HFFc6 (cell line): ENCODE results near the gene HTR7. TPM values are rescaled to one million over a fixed set of nuclear protein-coding genes. Genes with fewer than 3 reads are reported as not detected.
A peak's percentile ranks its signal among the peaks of the same experiment; 100 is the strongest.

Source experiments
- DNase-seq: peaks from one replicate; pipeline ENCODE4 v3.0.0-alpha.2; 2018
- H3K27ac Mint-ChIP-seq: 2 replicates; pipeline ENCODE4 v1.8.0; 2020; ENCODE audit warnings: mild to moderate bottlenecking, mixed read lengths
- H3K27me3 Mint-ChIP-seq: 2 replicates; pipeline ENCODE4 v1.8.0; 2021; ENCODE audit warnings: mild to moderate bottlenecking, moderate library complexity, mixed read lengths; ENCODE audit not compliant: insufficient read depth
- H3K36me3 Mint-ChIP-seq: 2 replicates; pipeline ENCODE4 v1.8.0; 2021; ENCODE audit warnings: low read depth, mixed read lengths
- H3K4me1 Mint-ChIP-seq: 2 replicates; pipeline ENCODE4 v1.8.0; 2020; ENCODE audit warnings: low read depth, mixed read lengths
- H3K4me3 Mint-ChIP-seq: 2 replicates; pipeline ENCODE4 v1.8.0; 2020; ENCODE audit warnings: mild to moderate bottlenecking, moderate library complexity, mixed read lengths
- H3K9me3 Mint-ChIP-seq: 2 replicates; pipeline ENCODE4 v1.8.0; 2020; ENCODE audit warnings: mild to moderate bottlenecking, mixed read lengths
- total RNA-seq, 6 experiments: library from RNA; stranded (reverse); fragmentation: NEBNext Ultra II Directional; extraction: Animal tissue kit (Norgen Biotek cat#: 25700); gene quantifications; 2 replicates in 1 of 6; 3 replicates in 5 of 6; pipeline ENCODE4 v1.2.3, GENCODE V29; 2021
- TF ChIP-seq, protein P1 (sequence below): fragments of 200-600 bp; sonication (generic); IDR thresholded peaks from 2 replicates; pipeline ENCODE4 v1.5.0; 2021; ENCODE audit warnings: antibody characterized with exemption, mild to moderate bottlenecking

Gene HTR7
- total RNA-seq, 6 experiments from 2014 or later, result 0.23 to 0.50 (median 0.30) TPM

DNA sequence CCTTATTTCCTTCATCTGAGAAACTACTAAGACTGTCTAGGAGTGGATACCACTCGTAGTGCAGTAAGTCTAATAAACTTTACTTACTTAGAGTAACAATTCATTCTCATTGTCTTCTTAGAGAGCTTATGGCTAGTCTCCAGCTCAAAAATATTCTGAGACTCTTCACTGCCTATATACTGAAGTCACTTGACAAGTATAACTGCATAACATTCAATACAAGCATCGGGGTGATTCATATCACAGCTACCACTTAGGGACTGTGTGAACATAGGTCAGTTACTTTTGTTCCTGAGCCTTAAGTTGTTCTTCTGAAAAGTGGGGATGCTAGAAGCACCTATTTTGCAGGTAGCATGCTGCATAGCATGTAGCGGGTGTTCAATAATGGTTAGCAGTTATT is 111.0 kb downstream of the HTR7 start:
- Mint-ChIP-seq H3K4me3 (no peak overlapping the region), H3K27me3 (peaks cover 8% of the 10 kb centered on the region)

DNA sequence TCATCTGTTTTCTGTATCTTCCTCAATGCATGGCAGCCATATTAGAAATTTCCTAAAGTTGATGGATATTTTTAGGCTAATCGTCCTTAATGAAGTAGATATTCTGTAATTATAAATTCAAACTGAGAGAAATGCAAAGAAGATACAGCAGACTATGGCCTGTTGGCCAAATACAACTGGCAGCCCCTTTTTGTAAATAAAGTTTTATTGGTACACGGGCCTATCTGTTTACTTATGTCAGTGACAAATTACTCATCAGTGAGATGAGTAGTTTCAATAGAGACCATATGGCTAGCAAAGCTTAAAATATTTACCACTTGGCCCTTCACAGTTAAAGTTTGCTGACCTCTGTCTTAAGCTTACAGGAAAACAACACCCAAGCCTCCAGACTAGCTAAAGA is 112.3 kb downstream of the HTR7 start:
- no peak for DNase-seq
- Mint-ChIP-seq H3K4me1 (peaks cover 19% of the 10 kb centered on the region), H3K9me3 (no peaks in the 10 kb centered on the region), H3K27ac (no peak overlapping the region), H3K4me3 (no peak overlapping the region), H3K36me3 (no peaks in the 10 kb centered on the region), H3K27me3 (peaks cover 10% of the 10 kb centered on the region)
- TF ChIP-seq, protein P1, sequence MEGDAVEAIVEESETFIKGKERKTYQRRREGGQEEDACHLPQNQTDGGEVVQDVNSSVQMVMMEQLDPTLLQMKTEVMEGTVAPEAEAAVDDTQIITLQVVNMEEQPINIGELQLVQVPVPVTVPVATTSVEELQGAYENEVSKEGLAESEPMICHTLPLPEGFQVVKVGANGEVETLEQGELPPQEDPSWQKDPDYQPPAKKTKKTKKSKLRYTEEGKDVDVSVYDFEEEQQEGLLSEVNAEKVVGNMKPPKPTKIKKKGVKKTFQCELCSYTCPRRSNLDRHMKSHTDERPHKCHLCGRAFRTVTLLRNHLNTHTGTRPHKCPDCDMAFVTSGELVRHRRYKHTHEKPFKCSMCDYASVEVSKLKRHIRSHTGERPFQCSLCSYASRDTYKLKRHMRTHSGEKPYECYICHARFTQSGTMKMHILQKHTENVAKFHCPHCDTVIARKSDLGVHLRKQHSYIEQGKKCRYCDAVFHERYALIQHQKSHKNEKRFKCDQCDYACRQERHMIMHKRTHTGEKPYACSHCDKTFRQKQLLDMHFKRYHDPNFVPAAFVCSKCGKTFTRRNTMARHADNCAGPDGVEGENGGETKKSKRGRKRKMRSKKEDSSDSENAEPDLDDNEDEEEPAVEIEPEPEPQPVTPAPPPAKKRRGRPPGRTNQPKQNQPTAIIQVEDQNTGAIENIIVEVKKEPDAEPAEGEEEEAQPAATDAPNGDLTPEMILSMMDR, result no peak

More for the DNA sequence above, 111.0 kb downstream of the HTR7 start:
- no peak overlapping the region for H3K27ac Mint-ChIP-seq
- H3K9me3 Mint-ChIP-seq, result no peaks in the 10 kb centered on the region
- peaks cover 16% of the 10 kb centered on the region for H3K4me1 Mint-ChIP-seq
- TF ChIP-seq, protein P1, result no peak
- DNase-seq, result no peak
- no peaks in the 10 kb centered on the region for H3K36me3 Mint-ChIP-seq

DNA sequence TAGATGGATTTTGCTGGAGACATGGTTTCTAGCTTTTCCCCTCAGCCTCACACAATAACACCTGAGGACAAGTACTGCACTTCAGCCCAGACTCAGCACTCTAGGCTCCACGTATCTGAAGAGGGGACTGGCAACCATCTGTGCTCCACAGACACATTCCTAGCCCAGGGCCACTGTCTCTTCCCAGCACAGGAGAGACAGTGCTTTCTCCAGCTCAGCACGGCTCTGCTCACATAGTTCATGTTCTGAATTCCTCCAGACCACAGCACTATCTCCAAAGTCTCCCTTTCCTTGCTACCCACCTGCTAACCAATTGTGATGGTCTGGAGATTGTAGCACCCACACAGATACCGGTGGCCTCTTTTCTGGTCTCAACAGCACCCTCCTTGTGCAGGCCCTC is 114.5 kb downstream of the HTR7 start:
- DNase-seq, result no peak
- TF ChIP-seq, protein P1, result no peak

DNA sequence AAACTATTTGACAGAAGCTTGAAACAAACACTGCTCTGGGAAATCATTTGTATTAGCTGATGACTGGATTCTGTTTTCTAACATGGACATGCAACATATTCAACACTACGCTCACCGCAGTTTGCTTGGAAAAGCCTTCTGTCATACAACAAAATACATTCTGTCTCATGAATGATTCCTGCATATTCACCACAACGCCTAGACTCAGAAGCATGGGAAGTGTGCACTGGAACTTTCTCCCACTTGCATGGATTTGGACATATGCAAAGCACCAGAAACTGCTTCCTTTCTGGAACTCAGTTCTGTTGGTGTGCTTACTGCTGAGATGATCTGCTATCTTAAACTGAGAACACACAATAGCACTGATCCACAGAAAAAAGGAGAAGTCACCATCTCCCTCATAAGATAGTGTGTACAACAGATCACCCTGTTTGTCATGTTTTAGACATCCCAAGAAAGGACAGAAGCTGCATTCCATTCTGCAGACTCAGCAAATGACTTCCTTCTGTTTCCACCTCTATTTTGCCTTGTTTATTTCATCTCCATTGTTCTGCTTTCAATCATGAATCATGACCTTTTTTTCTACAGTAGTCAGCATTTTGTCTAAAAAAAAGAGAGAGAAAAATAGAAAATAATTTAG is 115.8 kb downstream of the HTR7 start:
- H3K36me3 Mint-ChIP-seq, result no peaks in the 10 kb centered on the region
- H3K9me3 Mint-ChIP-seq, result no peaks in the 10 kb centered on the region
- peak; percentile 49 for DNase-seq
- no peak overlapping the region for H3K27ac Mint-ChIP-seq
- no peak overlapping the region for H3K4me3 Mint-ChIP-seq
- peaks cover 19% of the 10 kb centered on the region for H3K4me1 Mint-ChIP-seq
- H3K27me3 Mint-ChIP-seq, result peaks cover 4% of the 10 kb centered on the region
- TF ChIP-seq, protein P1, result no peak

More for the DNA sequence above, 114.5 kb downstream of the HTR7 start:
- Mint-ChIP-seq H3K9me3 (no peaks in the 10 kb centered on the region), H3K4me3 (no peak overlapping the region), H3K27me3 (peaks cover 4% of the 10 kb centered on the region), H3K27ac (no peak overlapping the region), H3K36me3 (no peaks in the 10 kb centered on the region), H3K4me1 (peaks cover 19% of the 10 kb centered on the region)

DNA sequence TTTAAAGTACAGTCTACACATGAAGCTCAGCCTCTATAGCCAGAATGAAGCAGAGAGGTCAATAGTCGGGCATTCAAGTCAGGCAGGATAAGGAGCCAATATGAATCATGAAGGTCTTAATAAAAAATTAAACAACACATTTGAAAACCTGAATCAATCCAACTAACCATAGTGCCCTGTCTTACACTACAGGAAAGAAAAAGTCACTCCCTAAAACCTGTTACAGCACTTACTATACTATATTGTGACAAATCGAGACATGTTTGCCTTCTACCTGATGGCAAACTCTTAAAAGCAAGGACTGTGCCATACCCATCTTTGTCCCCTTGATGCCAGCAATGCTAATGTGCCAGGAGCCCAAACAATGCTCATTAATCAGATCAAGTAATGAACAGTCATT is 117.6 kb downstream of the HTR7 start:
- peaks cover 19% of the 10 kb centered on the region for H3K4me1 Mint-ChIP-seq
- no peak overlapping the region for H3K4me3 Mint-ChIP-seq
- H3K27ac Mint-ChIP-seq, result no peak overlapping the region
- peaks cover 4% of the 10 kb centered on the region for H3K27me3 Mint-ChIP-seq
- no peaks in the 10 kb centered on the region for H3K36me3 Mint-ChIP-seq
- DNase-seq, result no peak
- no peaks in the 10 kb centered on the region for H3K9me3 Mint-ChIP-seq
- TF ChIP-seq, protein P1, result no peak
